Activated T-cell treated with anti-CD3 and anti-CD28 coated beads, Interleukin-2, amount 50 U/mL, for 72 hours (primary cell): ENCODE measurements around the gene TBX4. TPM values are rescaled to one million over a fixed set of nuclear protein-coding genes. Genes with fewer than 3 reads are reported as not detected.

ENCODE experiments used
- ATAC-seq, 2 donors: fragments of 150-1000 bp; cut with Tn5 transposase; replicated peaks in 1 of 2; 2 replicates each; pipeline ENCODE4 v1.10.0; 2021; ENCODE audit warnings: moderate library complexity in 2 of 2, mild to moderate bottlenecking in 1 of 2
- DNase-seq, 2 donors: peaks; one replicate each; pipeline ENCODE4 v3.0.0; 2021 to 2022; ENCODE audit warnings: mixed read lengths in 1 of 2
- H3K27ac Mint-ChIP-seq: one replicate; pipeline ENCODE4 v1.8.0; 2022; ENCODE audit warnings: mild to moderate bottlenecking, moderate library complexity, mixed read lengths
- H3K27me3 Mint-ChIP-seq: one replicate; pipeline ENCODE4 v1.8.0; 2022; ENCODE audit warnings: low read depth, mixed read lengths
- H3K36me3 Mint-ChIP-seq, 2 donors: one replicate each; pipeline ENCODE4 v1.8.0; 2022; ENCODE audit warnings: mixed read lengths in 2 of 2, mild to moderate bottlenecking in 1 of 2; ENCODE audit not compliant: insufficient read depth in 2 of 2
- H3K4me1 Mint-ChIP-seq: one replicate; pipeline ENCODE4 v1.8.0; 2022; ENCODE audit warnings: low read depth, mixed read lengths
- H3K4me3 Mint-ChIP-seq, 2 donors: one replicate each; pipeline ENCODE4 v1.8.0; 2022; ENCODE audit warnings: mild to moderate bottlenecking in 2 of 2, mixed read lengths in 2 of 2, moderate library complexity in 2 of 2
- H3K9me3 Mint-ChIP-seq, 2 donors: one replicate each; pipeline ENCODE4 v1.8.0; 2022; ENCODE audit warnings: mixed read lengths in 2 of 2
- total RNA-seq, 2 donors: library from RNA; stranded (reverse); gene quantifications; one replicate each; pipeline ENCODE4 v1.2.3, GENCODE V29; 2022

The TBX4 gene
- total RNA-seq, 2 donors from 2014 or later = not detected

- Mint-ChIP-seq H3K27me3 (peaks cover 47% of the 10 kb centered on the region), H3K36me3 (no peaks in the 10 kb centered on the region), H3K4me3 (no peak overlapping the region), H3K4me1 (peaks cover 11% of the 10 kb centered on the region), H3K9me3 (no peaks in the 10 kb centered on the region), H3K27ac (no peak overlapping the region)
- DNase-seq (no peak), ATAC-seq (no peak)
These were observed 12.1 kb downstream of the TBX4 start for GRCh38 chr17:61464130-61464842.

GRCh38 chr17:61464843-61465180, 12.6 kb downstream of the TBX4 start:
- H3K36me3 Mint-ChIP-seq = no peaks in the 10 kb centered on the region
- H3K4me3 Mint-ChIP-seq = no peak overlapping the region
- H3K4me1 Mint-ChIP-seq = peaks cover 11% of the 10 kb centered on the region
- DNase-seq = no peak
- ATAC-seq = no peak
- no peaks in the 10 kb centered on the region for H3K9me3 Mint-ChIP-seq
- H3K27me3 Mint-ChIP-seq = peaks cover 42% of the 10 kb centered on the region
- no peak overlapping the region for H3K27ac Mint-ChIP-seq

DNA sequence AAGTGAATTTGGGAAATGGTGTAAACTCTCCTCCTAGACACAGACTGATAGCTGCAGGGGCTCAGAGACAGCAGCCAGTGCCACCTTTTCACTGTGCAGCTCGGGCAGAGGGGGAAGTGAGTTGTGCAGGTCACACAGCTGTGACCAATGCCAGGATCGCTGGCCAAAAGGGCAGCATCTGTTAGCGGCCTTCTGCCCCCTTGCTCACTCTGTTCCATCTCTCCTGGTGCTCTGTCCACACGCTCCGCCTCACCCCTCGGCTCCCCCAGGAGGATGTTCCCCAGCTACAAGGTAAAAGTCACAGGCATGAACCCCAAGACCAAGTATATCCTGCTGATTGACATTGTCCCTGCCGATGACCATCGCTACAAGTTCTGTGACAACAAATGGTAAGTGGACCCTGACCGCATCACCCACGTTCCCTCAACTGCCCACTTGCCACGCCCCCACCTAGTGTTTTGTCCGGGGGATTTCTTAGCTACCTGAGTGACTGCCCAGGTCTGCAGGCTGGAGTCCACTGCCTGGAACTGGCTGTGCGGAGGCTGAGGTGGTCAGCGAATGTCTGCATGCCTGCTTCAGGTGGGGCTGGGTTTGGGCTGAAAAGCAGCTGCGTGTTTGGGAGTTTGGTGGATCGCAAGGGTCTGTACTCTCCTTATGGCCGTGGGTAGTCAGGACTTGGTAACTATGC, 13.5 kb downstream of the TBX4 start:
- Mint-ChIP-seq H3K4me3 (no peak overlapping the region), H3K36me3 (no peaks in the 10 kb centered on the region), H3K27me3 (peaks cover 33% of the 10 kb centered on the region), H3K9me3 (no peaks in the 10 kb centered on the region), H3K27ac (no peak overlapping the region), H3K4me1 (peaks cover 11% of the 10 kb centered on the region)
- no peak for DNase-seq
- no peak for ATAC-seq

- no peaks in the 10 kb centered on the region for H3K36me3 Mint-ChIP-seq
- no peak for ATAC-seq
- H3K9me3 Mint-ChIP-seq = no peaks in the 10 kb centered on the region
- H3K4me3 Mint-ChIP-seq = no peak overlapping the region
- peaks cover 11% of the 10 kb centered on the region for H3K4me1 Mint-ChIP-seq
- H3K27ac Mint-ChIP-seq = no peak overlapping the region
- DNase-seq = no peak
- peaks cover 28% of the 10 kb centered on the region for H3K27me3 Mint-ChIP-seq
These were observed 14.0 kb downstream of the TBX4 start for GRCh38 chr17:61466246-61466645.

DNA sequence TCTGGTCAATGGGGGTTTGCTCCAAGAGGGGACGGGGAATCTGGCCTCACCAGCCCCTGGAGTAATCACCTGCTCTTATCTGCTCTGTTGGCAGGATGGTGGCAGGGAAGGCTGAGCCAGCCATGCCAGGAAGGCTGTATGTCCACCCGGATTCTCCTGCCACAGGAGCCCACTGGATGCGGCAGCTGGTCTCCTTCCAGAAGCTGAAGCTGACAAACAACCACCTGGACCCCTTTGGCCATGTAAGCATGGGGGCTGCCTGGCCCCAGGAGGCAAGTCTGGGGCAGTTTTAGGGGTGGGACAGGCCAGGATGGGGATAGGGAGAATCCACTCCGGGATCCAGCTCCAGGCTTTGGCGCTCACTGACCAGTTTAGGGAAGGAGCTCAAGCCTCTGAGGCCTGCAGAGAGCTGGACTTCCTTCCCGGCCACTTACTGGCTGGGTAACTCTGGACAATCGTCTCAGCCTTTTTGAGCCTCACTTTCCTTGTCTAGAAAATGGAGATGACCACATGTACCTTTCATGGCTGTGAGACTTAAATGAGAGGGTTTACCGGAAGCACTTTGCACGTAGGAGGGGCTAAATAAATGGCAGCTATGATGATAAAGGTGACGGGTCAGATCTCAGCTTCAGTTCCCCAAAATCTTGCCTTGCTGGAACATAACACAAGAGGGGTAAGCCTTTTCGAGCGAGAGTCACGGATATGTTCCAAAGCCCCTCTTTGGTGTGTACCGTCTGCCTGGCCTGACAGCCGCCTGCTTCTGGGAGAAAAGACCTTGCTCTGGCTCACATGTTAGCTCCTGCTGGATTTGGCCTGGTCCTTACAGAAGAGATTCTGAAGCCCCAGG, 15.4 kb downstream of the TBX4 start:
- ATAC-seq (no peak), DNase-seq (no peak)
- peaks cover 2% of the 10 kb centered on the region for H3K4me1 Mint-ChIP-seq
- H3K36me3 Mint-ChIP-seq = no peaks in the 10 kb centered on the region
- peaks cover 14% of the 10 kb centered on the region for H3K27me3 Mint-ChIP-seq
- H3K27ac Mint-ChIP-seq = no peak overlapping the region
- H3K4me3 Mint-ChIP-seq = no peak overlapping the region
- H3K9me3 Mint-ChIP-seq = no peaks in the 10 kb centered on the region

- no peak for DNase-seq
- Mint-ChIP-seq H3K27me3 (peaks cover 7% of the 10 kb centered on the region), H3K4me3 (no peak overlapping the region), H3K9me3 (no peaks in the 10 kb centered on the region), H3K36me3 (no peaks in the 10 kb centered on the region), H3K27ac (no peak overlapping the region), H3K4me1 (no peaks in the 10 kb centered on the region)
- ATAC-seq = no peak
These were observed 16.2 kb downstream of the TBX4 start for GRCh38 chr17:61468263-61468907.

GRCh38 chr17:61469474-61469873, 17.3 kb downstream of the TBX4 start:
- Mint-ChIP-seq H3K36me3 (no peaks in the 10 kb centered on the region), H3K9me3 (no peaks in the 10 kb centered on the region), H3K27me3 (peaks cover 7% of the 10 kb centered on the region), H3K27ac (no peak overlapping the region), H3K4me3 (no peak overlapping the region), H3K4me1 (no peaks in the 10 kb centered on the region)
- DNase-seq (no peak), ATAC-seq (no peak)

- ATAC-seq = no peak
- H3K27ac Mint-ChIP-seq = no peak overlapping the region
- no peaks in the 10 kb centered on the region for H3K36me3 Mint-ChIP-seq
- H3K27me3 Mint-ChIP-seq = peaks cover 9% of the 10 kb centered on the region
- DNase-seq = no peak
- no peaks in the 10 kb centered on the region for H3K9me3 Mint-ChIP-seq
- H3K4me1 Mint-ChIP-seq = no peaks in the 10 kb centered on the region
- H3K4me3 Mint-ChIP-seq = no peak overlapping the region
These were observed 17.7 kb downstream of the TBX4 start for GRCh38 chr17:61469949-61470348.

GRCh38 chr17:61470530-61471136, 18.4 kb downstream of the TBX4 start:
- Mint-ChIP-seq H3K27me3 (peaks cover 15% of the 10 kb centered on the region), H3K27ac (no peak overlapping the region), H3K4me1 (peaks cover 4% of the 10 kb centered on the region), H3K9me3 (no peaks in the 10 kb centered on the region), H3K4me3 (no peak overlapping the region), H3K36me3 (no peaks in the 10 kb centered on the region)
- DNase-seq (no peak), ATAC-seq (no peak)

GRCh38 chr17:61474235-61474927, 22.2 kb downstream of the TBX4 start:
- DNase-seq (no peak), ATAC-seq (no peak)
- H3K4me1 Mint-ChIP-seq = peaks cover 4% of the 10 kb centered on the region
- no peak overlapping the region for H3K4me3 Mint-ChIP-seq
- no peaks in the 10 kb centered on the region for H3K36me3 Mint-ChIP-seq
- no peak overlapping the region for H3K27ac Mint-ChIP-seq
- no peaks in the 10 kb centered on the region for H3K9me3 Mint-ChIP-seq
- H3K27me3 Mint-ChIP-seq = peaks cover 7% of the 10 kb centered on the region

- peaks cover 4% of the 10 kb centered on the region for H3K4me1 Mint-ChIP-seq
These were observed 22.7 kb downstream of the TBX4 start for GRCh38 chr17:61474934-61475333.

DNA sequence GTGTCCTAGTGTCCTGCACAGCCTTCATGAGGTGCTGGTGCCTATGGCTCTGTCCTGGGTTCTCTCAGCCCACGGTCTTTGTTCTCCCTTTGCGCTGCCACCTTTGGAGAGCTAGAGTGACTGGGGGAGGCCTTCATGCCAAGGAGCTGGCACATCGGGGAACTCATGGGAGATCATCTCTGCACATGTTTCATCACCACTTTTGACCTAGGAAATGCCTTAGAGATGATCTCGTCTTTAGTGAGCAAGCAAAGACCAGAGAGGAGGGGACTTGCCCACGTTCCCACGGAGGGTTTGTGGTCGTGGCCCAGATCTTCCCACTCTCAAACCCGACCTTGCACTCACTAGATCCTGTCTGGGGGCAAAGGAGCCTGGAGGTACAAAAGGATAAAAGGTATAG, 23.5 kb downstream of the TBX4 start:
- ATAC-seq (no peak), DNase-seq (no peak)
- Mint-ChIP-seq H3K4me3 (no peak overlapping the region), H3K9me3 (no peaks in the 10 kb centered on the region), H3K27ac (no peak overlapping the region), H3K27me3 (peaks cover 7% of the 10 kb centered on the region), H3K4me1 (peaks cover 4% of the 10 kb centered on the region), H3K36me3 (no peaks in the 10 kb centered on the region)

More at GRCh38 chr17:61474934-61475333, 22.7 kb downstream of the TBX4 start:
- no peak overlapping the region for H3K4me3 Mint-ChIP-seq
- H3K9me3 Mint-ChIP-seq = no peaks in the 10 kb centered on the region
- DNase-seq (no peak), ATAC-seq (no peak)
- H3K27ac Mint-ChIP-seq = no peak overlapping the region
- H3K27me3 Mint-ChIP-seq = peaks cover 7% of the 10 kb centered on the region
- no peaks in the 10 kb centered on the region for H3K36me3 Mint-ChIP-seq
